H54 (cell line): Measurements from ENCODE around the gene STXBP4.

ENCODE experiments used
- DNase-seq: peaks from one replicate; pipeline ENCODE4 v3.0.0; 2011; ENCODE audit warnings: low spot score, mixed read lengths; ENCODE audit not compliant: insufficient read length
- FAIRE-seq: peaks from 3 replicates; lab custom pipeline; 2011; peaks lifted over from hg19 to GRCh38; lab: Jason Lieb, UNC
- POLR2A ChIP-seq: IDR thresholded peaks from 2 replicates; pipeline ENCODE4 v1.6.1; 2011; ENCODE audit warnings: low read depth, mild to moderate bottlenecking, low read length

Gene STXBP4

DNA sequence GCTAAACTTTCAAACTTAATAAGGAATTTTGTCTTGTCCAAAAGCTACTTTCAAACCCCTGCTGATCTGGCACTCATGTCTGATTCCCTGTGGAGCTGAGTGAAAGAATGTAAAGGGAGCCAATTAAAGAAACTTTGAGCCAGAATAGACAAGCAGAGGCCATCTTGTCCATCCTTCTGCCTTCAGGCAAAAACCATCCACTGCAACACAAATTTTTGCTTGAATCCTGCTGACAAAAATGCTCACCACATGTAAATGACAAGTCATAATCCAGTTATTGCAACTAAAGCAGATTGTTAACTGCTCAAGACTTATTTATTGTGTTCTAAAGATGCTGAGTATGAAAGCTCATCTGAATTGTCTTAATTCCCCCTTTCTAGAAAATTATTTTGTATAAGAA is 172.2 kb downstream of the STXBP4 start:
- DNase-seq (no peak), FAIRE-seq (no peak)
- no peak for TF ChIP-seq POLR2A

DNA sequence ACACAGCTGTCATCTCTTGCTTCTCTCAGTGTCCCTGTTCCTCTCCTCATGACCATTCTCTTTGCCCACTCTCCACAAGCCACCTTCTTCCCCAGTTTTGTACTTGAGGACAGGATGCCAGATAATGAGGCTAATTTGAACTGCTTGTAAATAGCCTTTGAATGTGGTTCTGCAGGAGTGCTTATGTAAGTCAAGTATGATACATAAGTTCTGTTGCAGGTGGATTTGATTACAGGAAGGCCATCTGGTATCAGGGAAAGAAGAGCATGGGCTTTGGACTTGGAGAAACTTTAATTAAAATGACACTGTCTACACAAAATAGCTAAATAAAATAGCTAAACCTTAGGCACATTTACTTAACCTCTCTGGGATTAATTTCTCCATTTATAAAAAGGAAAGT is 176.0 kb downstream of the STXBP4 start:
- DNase-seq (no peak), FAIRE-seq (peak; percentile 27)
- TF ChIP-seq POLR2A: no peak

DNA sequence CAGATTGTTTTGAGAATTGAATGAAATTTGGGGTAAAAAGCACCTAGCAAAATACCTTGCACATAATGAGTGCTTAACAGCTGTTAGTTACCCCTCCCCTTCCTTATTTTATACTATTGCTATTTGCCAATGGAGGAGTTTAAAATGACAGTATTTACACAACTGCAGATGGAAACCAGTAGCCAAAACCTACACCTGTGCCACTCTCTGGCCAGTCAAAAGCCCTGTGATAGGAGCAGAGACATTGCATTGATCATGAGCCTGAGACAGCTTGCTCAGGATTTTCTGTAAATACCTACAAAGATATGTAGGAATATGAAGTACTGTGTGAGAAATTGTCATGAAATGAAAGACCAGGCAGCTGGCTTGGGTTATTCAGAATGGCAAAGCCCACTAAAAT is 180.9 kb downstream of the STXBP4 start:
- FAIRE-seq (no peak), DNase-seq (no peak)
- TF ChIP-seq POLR2A: no peak

DNA sequence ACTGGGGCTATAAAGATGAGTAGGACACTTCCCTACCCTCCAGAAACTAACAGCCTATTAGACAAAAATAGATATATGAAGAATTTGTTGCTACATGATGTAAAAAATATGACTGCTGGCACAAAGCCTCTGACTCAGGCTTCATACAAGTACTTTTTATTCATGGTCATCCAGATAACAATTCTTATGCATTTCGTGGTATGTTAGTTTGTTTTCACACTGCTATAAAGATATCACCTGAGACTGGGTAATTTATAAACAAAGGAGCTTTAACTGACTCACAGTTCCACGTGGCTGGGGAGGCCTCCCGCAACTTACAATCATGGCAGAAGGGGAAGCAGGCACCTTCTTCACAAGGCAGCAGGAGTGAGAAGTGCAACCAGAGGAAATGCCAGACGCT is 183.7 kb downstream of the STXBP4 start:
- FAIRE-seq (peak; percentile 11), DNase-seq (no peak)
- no peak for TF ChIP-seq POLR2A

DNA sequence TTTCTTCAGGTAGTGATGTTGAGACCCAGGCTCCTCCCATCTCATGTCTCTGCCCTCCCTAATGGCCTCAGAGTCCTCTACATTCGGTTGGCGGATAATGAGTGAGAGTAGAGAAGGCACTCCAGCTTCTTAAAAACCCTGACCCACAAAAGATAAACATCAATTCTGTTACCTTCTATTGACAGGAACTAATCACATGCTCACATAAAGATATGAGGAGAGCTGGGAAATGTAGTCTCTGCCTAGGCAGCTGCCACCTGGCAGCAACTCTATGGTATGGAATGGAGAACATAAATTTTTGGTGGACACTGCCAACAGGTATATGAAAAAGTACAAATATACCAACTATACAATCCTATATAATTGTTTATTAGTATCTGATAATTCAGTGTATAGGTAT is 185.5 kb downstream of the STXBP4 start:
- TF ChIP-seq POLR2A: no peak
- FAIRE-seq: no peak
- no peak for DNase-seq

DNA sequence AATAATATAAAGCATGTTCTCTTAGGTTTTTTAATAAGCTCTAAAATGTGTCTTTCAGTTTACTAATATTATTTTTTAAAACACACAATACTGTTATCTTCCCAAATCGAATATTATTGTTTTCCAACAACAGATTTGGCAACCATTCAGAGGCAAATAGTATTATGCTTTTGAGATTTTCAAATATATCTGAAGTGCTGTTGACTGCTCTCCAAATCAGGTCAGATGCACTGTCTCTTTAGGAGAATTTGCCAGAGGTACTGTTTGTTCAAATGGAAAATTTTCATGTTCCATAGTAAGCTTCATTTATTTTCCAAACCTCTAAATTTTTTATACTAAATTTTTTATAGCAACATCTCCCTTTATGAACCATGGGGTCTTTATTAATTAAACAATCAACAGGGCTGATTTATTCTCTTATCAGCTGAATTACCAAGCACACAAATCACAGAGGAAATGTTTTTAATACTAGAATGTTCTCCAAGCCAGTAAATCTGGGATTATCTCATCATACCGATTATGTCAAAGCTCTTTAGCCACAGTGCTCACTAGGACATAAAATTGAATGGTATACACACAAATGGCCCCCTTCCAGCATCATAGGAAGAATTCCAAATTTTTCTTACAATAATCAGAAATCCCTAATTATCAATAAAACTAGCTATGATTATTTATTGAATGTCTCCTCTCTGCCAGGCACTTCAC is 187.4 kb downstream of the STXBP4 start:
- no peak for TF ChIP-seq POLR2A
- no peak for FAIRE-seq
- no peak for DNase-seq

DNA sequence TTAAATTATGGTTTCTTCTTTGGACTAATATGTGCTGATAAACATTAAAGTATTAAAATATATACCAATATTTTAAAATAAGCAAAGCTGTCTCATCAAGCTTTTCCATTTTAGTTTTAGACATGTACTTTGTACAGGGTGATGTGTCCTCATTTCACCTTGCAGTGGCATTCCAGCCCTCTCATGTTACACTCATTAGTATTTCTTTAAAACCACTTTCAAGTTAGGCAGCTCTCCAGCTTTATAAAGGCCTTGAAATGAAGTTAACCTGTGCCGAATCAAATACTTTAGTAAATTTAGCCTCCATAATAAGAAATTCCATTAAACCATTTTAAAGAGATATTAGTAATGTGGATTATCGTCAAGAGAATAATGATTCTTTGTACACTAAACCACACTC is 188.6 kb downstream of the STXBP4 start:
- DNase-seq: no peak
- TF ChIP-seq POLR2A: no peak
- no peak for FAIRE-seq

DNA sequence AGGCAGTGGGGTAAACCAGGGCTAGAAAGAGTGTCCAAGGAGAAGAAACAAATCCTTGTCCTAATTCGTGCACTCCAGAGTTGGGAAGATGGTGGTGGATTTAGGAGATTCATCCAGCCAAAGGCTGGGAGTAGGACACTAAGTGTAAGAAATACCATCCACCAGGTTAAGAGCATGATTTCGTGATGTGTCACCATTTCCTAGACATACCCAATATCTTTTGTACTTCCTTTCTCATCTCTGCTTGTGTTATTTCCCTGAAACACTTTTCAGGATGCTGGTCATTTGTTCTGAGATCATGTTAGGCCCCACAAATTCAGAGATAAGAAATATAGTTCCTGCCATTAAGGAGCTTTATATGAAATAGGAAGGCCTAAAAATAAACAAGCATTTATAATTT is 189.9 kb downstream of the STXBP4 start:
- FAIRE-seq (peak; percentile 97), DNase-seq (peak; percentile 7)
- TF ChIP-seq POLR2A: no peak

DNA sequence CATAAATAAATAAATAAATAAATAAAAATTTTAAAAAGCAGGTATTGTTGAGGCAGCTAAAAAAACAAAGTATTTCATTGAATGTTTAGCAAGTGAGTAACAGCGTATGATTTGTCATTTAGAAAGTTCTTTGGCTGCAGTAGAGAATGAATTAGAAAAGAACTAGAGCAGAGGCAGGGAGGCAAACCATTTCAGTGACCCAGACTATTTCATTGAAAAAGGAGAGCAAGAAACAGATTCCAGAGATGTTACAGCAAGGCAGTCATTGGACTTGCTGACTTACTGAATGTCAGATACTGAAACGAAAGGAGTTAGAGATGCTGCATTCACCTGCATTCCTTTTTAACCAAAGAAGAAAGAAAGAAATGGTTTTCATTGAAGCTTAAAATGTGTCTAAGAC is 190.7 kb downstream of the STXBP4 start:
- FAIRE-seq (no peak), DNase-seq (no peak)
- no peak for TF ChIP-seq POLR2A

DNA sequence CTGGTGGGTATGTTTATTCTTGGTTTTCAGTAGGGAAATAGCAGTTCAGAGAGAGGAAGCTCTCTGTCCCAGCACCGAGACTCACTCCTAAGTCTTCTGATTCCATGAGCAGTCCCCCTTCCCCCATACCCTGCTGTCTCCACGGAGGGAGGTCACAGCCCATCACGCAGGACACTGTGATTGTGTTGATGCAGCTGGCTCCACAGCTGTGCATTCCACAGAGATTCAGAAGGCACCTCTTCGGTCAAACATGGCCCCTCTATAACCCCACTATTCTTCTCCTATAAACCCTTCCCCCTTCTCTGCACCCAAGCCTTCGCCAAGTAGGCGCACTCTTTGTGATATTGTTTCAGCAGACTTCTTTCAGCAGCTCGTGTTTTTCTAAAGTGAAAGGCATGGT is 191.9 kb downstream of the STXBP4 start:
- DNase-seq (no peak), FAIRE-seq (no peak)
- no peak for TF ChIP-seq POLR2A

DNA sequence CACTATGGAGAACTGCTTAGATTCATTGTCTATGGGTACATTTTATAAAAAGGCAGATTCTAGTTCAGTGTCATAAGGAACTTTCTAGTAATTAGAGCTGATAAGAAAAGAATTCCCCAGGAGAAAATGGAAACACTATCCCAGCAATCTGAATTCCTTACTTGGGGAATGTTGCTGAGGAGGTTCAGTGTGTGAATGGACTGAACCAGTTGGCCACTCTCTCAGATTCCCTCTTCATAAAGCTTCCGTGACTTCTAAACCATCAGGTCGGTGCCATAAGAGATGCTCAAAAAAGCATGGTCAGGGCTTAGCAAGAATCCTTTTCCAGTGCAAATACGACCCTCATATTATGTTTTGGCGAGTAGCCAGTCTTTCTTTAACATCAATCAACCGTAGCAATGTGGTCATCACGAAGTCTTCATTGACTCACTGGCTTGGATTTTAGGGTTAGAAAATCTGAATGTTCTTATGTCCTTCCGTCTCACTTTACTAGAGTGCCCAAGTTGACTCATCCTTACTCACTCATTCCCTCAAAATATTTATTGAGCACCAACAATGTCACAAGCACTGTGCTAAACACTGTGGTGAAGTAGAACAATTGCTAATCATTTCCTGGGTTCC is 193.5 kb downstream of the STXBP4 start:
- DNase-seq (peak; percentile 38), FAIRE-seq (peak; percentile 99)

DNA sequence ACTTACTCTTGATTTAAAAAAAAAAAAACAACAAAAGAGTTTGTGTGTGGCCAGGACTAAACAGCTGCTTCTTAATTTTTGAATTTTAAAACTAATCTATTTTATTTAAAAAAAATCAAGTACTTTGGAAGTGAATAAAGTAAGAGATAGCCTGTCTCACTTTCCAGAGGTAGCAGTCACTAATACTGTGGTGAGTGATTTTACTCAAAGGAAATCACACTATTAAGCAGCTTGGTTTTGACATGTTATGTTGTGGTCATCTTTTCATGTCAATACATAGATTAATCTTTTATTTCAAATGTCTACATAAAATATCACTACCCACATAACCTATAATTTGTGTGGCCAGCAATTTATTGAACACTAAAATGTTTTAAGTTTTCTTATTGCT is 194.0 kb downstream of the STXBP4 start:
- DNase-seq (no peak), FAIRE-seq (no peak)
- TF ChIP-seq POLR2A: no peak

More for the DNA sequence above, 193.5 kb downstream of the STXBP4 start:
- TF ChIP-seq POLR2A: no peak

DNA sequence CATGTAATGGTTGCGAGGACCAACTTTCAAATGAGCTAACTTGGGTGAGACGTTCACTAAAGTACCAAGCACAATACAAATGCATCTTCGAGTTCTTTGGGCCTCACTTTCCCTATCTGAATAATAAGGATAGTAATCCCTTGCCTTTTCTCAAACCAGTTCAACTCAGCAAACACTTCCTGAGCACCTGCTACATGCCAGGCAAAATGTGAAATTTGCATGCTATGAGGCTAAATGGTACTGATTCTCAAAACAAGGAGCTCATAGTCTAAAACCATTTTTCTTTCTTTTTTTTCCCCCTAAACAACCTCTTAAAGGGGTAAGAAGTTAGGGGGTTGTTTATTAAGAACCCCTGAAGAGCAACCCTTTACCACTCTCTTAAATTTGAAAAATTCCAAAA is 194.8 kb downstream of the STXBP4 start:
- DNase-seq: no peak
- no peak for TF ChIP-seq POLR2A
- no peak for FAIRE-seq

DNA sequence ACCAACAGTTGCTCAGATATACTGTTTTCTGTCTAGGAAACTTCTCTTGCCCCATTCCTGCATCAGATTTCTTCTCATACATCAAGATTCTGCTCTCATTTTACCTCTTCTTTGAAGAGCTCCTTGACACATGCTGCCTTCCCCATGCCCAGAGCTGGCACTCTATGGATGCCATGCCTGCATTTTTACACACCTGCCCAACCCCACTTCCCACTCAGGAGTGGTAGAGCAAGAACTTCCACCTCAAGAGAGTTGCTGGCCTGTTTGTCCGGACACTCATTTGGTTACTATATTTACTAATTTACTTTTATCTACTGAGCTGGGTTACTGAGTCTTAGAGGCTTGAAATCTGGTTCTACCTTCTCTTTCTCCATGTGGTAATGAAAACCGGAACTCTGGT is 197.9 kb downstream of the STXBP4 start:
- TF ChIP-seq POLR2A: no peak
- FAIRE-seq: no peak
- DNase-seq: no peak
